GM18502 (cell line): ENCODE results near the gene SCNN1G.

ENCODE experiments used
- ATAC-seq: cut with Tn5 transposase; IDR thresholded peaks from one replicate; pipeline ENCODE4 v1.9.1; 2021; ENCODE audit warnings: mild to moderate bottlenecking; ENCODE audit not compliant: unreplicated experiment, poor library complexity

SCNN1G gene

DNA sequence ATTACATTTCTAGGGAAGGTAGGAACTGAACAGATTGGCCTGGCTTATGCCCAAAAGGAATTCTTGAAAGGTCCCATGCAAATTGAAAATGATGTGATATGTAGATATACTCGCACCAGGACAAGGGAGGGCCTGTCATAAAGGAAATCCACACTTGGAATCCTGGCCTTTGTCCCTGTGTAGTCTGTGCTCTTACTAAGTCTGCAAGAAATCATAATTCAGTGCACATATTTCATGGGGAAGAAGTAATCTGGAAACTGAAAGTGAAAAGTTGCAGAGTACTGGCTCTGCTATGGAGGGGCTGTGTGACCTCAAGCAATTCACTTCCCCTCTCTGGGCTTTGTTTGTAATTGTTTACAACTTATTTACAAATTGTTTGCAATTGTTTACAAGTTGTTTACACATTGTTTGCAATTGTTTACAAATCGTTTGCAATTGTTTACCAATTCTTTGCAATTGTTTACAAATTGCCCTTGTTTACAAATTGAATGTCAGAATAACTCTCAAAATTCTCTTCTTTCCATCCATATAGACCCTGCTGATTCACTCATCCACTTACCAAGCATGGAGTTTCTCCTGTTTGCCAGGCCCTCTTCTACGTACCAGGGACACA is 12.9 kb downstream of the SCNN1G start:
- ATAC-seq = no peak

DNA sequence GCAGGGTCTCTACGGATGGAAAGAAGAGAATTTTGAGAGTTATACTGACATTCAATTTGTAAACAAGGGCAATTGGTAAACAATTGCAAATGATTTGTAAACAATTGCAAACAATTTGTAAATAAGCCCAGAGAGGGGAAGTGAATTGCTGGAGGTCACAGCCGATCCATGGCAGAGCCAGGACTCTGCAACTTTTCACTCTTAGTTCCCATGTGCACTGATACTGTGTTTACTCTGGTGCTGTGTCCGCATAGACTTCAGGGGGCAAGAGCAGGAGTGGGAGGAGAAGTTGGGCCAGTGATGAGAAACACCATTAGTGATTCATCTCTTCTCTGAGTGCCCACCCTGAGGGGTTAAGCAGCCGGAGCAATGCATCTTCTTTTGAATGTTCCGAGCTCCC is 14.0 kb downstream of the SCNN1G start:
- no peak for ATAC-seq

DNA sequence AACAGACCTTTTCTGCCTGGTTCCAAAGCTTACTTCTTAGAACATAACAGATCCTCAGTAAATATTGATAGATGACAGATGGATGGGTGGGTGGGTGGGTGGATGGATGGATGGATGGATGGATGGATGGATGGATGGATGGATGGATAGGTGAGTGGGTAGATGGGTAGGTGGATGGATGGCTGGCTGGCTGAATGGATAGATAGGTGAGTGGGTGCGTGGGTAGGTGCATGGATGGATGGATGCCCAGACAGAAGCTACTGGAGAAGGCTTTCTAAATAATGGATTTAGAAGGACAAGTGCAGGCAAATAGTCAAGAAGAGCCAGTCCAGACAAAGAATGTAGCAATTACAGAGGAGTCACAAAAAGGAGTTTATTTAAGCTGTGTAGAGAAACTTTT is 19.6 kb downstream of the SCNN1G start:
- ATAC-seq = no peak

DNA sequence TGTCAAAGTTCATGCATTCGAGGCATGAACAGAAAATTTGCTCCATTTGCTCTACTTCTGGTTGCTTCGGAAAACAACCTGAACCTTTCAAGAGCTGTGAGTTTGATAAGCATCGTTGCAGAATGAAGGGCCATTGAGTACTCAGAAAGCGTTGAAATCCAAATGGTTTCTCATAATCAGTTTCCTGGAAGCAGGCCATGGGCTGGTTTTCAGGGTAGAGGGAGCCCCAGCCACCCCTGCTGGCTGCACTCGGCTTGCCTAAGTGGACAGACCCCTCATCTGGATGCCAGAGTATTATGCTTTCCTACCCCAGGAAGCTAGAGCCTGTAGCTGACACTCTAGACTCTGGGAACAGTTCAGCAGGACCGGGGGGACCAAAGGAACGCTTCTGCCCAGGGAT is 24.4 kb downstream of the SCNN1G start:
- no peak for ATAC-seq

DNA sequence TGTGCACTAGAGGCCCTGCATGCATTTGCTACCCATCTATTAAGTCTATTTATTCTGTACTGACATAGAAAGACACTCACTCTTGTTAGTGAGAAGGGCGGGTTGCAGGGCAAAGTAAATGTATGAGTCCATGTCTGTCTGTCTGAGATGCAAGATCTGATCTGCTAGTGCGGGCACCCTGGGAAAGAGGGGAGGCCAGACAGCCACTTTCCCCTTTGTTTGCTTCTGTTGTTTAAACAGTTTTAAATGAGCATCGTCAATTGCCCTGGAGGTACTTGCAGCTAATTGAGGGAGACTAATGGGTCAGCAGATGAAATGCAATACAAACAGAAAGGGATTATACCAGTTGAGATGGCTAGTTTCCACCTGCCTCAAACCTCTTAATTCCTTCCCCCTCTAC is 24.9 kb downstream of the SCNN1G start:
- no peak for ATAC-seq

DNA sequence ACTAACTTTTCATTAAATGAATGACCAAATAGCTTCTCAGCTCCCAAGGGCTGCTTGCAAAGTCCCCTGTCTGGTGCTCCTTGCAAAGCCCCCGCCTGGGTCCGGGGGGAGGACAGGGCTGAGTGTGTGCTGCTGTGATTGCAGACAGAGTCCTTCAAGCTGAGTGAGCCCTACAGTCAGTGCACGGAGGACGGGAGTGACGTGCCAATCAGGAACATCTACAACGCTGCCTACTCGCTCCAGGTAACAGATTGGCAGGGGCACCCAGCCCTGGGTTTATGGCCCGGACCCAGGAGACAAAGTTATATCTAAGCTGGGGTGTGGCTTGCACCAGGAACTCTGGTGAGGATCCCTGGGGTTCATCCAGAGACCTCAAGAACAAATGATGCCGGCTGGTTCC is 27.1 kb downstream of the SCNN1G start:
- ATAC-seq = no peak

DNA sequence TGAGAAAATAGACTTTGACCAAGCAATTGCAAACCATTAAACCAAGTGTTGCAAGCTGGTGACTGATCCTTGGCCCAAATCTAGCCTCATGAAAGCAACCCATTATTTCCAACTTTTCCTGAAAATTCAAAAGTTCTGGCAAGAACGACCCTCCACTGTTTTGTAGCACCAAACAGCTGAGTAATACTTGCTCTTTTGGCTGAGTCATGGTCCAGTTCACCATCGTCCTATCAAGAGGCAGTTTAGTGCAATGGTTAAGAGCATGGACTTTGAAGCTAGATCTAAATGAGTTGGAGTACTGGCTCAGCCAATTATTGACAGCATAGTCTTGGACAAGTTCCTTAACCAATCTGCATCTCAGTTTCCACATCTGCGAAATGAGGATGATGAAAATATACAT is 31.3 kb downstream of the SCNN1G start:
- ATAC-seq = no peak

DNA sequence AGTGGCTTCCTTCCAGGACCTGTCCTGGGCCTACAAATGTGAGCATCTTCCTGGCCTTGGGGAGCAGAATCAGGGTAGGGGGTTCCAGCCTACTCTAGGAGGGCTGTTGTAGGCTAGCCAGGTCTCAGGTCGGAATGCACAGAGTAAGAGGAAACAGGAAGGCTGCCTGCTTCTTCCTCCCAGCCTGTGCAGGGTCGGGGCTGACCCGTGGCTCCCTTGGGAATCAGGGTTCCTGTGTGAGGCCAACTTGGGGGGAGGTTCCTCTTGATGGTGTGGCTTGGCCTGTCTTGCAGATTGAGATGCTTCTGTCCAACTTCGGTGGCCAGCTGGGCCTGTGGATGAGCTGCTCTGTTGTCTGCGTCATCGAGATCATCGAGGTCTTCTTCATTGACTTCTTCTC is 32.3 kb downstream of the SCNN1G start:
- ATAC-seq = no peak

DNA sequence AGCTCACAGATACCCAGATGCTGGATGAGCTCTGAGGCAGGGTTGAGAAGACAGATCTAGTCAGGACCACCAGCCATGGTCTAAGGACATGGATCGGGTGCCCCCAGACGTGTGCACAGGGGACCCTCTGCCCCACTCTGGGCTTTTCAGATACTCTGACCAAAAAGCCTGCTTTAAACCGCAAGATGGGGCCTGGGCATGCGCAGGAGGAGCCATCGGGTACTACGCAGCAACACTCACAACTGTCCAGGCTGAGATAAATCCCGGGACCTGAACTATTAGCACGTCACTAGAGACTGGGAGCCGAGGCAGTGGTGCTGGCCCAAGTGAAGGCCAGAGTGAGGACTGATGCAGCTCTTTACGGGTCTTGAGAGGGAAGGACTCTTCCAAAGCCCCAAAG is 32.9 kb downstream of the SCNN1G start:
- no peak for ATAC-seq

DNA sequence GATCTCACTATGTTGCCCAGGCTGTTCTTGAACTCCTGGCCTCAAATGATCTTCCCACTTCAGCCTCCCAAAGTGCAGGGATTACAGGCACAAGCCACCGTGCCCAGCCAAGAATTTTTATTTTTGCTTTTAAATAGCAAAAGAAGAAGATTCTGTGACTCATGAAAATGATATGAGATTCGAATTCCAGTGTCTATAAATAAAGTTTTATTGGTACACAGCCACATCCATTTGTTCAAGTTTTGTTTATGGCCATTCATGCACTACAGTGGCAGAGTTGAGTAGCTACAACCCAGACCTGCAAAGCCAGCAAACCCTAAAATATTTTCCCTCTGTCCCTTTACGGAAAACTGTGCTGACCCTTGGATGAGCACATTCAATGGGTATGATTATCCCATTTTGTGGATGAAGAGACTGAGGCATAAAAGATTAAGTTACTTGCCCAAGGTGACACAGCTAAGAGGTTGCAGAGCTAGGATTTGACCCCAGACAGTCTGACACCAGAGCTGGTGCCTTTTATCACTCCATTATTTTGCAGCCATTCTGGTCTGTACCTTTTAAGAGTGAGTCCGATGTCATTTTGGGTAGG is 34.2 kb downstream of the SCNN1G start:
- ATAC-seq = no peak

DNA sequence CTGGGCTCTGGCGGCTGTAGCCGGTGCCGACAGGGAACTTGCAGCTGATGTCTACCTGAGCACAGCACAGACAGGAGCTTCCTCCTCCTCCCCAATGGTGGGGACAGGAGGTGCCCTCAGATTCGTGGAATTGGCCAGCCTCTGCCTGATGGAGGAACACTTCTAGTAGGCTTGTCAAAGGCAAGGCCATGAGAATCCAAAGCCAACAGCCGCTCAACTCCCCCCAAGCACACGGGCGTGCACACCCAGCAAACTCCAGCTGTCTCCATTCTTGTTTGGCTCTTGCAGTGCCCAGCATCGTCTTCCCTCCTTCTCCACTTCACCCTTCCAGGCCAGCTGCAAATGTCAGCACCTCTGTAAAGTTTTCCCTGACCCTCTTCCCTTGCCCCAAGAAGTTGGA is 35.1 kb downstream of the SCNN1G start:
- no peak for ATAC-seq

DNA sequence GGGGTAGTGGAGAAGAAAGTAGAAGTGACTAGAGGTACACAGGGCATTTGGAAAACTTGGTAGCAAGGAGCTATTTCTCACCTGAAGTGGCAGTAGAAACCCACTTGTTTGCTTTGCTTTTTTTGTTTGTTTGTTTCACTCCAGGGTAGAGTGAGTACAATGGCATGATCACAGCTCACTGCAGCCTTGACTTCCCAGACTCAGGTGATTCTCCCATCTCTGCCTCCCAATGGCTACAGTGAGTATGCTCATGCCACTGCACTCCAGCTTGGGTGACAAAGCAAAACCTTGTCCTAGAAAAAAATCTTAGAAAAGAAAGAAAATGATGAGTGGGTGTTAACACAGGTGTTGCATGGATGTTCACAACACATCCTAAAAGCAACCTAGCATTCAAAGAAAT is 40.4 kb downstream of the SCNN1G start:
- ATAC-seq = no peak

DNA sequence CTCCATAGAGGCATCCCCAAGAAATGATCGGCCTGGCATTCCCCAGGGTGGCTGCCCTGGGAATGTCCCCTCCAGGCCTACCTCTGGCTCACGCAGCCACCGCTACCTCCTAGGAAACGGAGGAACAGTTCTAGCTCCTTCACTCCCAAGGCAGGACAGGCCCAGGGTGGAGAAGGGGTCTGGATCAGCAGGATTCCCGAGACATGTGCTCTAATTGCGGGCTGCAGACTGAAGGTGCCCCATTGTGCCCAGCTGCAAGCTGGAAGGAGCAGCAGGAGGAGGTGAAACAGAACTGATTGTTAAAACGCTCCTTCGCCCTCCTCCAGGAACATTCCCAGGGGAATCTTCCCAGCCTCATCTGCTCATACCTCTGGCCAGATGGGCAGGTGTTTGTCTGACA is 40.8 kb downstream of the SCNN1G start:
- no peak for ATAC-seq

DNA sequence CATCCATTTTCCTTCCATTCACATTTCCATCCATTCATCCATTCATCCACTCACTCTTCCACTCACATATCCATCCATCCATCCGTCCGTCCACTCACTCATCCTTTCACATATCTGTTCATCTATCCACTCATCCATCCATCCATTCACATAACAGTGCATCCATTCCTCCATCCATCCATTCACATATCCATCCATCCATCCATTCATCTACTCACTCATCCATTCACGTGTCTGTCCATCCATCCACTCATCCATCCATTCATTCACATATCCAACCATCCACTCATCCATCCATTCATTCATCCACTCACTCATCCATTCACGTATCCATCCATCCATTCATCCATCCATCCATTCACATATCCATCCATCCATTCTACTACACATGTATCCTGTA is 42.6 kb downstream of the SCNN1G start:
- ATAC-seq = no peak

DNA sequence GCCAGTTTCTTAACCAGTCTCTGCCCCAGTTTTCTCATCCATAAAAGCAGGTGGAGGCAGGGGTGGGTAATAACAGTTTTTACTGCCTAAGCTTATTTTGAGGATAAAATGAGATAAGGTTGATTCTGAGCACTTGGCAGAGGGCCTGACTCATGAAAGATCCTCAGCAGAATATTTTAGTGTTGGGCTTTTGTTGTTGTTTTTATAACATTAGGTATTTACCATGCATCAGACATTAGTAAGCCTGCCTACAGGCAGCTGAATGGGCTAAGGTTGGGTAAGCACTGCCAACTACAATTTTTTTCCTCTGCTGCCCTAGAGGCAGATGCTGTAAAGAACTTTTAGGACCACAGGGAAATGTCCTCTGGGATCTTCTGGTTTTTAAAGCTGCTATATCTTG is 43.1 kb downstream of the SCNN1G start:
- no peak for ATAC-seq

DNA sequence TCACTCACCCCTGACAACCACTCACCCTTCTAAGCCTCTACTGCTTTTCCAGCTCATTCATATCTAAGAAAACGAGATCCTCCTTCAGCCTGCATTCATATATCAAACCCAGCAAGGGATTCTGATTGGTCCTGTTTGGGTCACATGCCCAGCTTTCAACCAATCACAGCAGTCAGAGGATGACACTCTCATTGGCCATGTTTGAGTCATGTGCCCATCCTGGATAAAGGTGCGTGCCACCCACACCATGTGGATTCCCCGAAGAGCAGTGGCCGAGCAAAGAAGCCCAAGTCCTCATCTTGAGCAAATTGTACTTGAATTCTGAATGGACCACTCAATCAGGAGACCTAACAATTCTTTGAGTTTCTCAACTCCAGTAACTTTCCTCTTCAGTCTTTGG is 45.0 kb downstream of the SCNN1G start:
- ATAC-seq = no peak

DNA sequence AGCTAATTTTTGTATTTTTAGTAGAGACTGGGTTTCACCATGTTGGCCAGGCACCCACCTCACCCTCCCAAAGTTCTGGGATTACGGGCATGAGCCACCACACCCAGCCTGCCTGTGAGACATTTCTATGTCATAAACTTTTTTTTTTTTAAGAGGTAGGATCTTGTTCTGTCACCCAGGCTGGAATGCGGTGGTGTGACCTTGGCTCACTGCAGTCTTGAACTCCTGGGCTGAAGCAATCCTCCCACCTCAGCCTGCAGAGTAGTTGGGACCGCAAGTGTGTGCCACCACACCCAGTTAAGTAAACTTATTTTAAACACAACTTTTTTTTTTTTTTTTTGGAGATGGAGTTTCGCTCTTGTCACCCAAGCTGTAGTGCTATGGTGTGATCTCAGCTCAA is 47.2 kb downstream of the SCNN1G start:
- no peak for ATAC-seq

DNA sequence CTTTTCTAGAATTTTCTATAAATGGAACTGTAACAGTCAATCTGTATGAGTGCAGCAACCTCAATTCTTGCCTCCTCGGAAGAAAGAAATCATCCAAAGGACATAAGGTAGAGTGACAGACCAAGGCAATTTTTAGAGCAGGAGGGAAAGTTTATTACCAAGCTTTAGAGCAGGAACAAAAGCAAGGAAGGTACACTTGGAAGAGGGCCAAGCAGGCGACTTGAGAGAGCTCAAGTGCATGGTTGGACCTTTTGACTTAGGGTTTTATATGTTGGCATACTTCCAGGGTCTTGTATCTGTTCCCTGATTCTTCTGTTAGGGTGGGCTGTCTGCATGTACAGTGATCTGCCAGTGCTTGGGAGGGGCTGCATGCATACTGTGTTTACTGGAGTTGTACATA is 50.3 kb downstream of the SCNN1G start:
- ATAC-seq = no peak

DNA sequence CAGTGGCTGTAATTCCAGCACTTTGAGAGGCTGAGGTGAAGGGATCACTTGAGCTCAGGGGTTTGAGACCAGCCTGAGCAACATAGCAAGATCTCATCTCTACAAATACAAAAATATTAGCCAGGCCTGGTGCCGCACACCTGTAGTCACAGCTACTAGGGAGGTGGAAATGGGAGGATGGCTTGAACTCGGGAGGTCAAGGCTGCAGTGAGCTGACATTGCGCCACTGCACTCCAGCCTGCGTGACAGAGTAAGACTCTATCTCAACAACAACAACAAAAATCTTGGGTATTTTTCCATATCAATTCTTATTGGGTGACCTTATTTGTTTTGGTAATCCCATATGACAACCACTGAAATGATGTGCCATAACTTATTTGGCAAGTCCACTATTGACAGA is 52.6 kb downstream of the SCNN1G start:
- ATAC-seq = no peak

DNA sequence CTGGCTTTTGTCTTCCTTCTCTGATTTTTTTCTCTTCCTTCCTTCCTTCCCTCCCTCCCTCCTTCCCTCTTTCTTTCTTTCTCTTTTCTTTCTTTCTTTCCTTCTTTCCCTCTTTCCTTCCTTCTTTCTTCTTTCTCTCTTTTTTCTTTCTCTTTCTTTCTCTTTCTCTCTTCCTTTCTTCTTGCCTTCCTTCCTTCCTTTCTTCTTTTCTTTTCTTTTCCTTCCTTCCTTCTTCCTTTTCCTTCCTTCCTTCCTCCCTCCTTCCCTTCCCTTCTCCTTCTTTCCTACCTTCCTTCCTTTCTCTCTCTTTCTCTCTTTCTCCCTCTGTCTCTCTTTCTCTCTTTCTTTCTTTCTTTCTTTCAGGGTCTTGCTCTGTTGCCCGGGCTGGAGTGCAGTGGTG is 54.4 kb downstream of the SCNN1G start:
- no peak for ATAC-seq

DNA sequence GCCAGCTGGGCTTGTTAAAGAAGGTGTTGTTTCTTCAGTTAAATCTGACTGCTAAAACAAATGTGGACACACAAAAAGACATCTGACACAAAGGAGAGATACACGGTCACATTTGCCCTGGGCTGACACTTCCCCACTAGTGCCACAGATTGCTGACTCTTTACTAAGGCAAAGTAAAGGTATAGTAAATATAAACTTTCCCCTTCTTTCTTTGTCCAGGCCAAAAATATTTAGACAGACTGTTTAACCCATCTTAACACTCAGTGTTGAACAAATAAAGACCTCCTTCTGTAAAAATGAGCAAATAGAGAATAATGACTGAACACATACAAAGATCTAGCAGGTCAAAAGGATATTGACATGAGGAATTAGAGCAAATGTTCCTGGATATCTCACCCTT is 58.4 kb downstream of the SCNN1G start:
- ATAC-seq = no peak

DNA sequence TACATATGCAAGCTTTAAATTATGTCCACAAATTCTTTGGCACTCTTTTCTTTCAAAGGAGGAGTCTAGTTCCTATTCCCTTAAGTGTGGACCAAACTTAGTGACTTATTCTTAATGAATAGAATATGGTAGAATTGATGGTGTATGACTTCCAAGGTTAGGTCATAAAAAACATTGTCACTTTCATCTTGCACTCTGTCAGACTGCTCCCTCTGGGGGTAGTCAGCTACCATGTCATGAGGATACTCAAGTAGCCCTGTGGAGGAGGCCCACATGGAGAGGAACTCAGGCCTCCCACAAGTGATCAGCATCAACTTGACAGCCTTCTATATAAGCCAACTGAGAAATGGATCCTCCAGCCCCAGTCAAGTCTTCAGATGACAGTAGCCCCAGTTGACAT is 61.6 kb downstream of the SCNN1G start:
- ATAC-seq = no peak

DNA sequence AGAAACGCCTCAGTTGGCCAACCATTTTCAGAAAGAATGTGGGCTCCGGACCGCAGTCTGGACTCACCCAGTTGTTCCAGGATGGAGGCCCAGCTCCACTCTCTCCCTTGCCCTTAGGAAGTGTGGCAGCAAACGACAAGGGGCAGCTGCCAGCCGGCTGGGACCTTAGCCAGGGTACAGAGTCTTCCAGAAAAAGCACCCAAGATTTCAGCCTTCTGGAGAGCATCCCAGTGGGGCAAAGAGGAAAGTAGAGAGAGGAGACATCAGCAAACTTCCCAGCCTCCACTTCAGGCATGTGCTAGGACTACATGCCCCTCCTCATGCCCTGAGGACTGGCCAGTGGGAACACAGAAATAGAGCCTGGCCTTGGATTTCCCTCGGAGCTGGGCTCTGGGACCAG is 62.7 kb downstream of the SCNN1G start:
- ATAC-seq = no peak
